GM21515 (cell line): ENCODE results near the gene MARK2.

Experiments
- ATAC-seq: cut with Tn5 transposase; IDR thresholded peaks from one replicate; pipeline ENCODE4 v1.9.1; 2021; ENCODE audit not compliant: unreplicated experiment

MARK2 gene

DNA sequence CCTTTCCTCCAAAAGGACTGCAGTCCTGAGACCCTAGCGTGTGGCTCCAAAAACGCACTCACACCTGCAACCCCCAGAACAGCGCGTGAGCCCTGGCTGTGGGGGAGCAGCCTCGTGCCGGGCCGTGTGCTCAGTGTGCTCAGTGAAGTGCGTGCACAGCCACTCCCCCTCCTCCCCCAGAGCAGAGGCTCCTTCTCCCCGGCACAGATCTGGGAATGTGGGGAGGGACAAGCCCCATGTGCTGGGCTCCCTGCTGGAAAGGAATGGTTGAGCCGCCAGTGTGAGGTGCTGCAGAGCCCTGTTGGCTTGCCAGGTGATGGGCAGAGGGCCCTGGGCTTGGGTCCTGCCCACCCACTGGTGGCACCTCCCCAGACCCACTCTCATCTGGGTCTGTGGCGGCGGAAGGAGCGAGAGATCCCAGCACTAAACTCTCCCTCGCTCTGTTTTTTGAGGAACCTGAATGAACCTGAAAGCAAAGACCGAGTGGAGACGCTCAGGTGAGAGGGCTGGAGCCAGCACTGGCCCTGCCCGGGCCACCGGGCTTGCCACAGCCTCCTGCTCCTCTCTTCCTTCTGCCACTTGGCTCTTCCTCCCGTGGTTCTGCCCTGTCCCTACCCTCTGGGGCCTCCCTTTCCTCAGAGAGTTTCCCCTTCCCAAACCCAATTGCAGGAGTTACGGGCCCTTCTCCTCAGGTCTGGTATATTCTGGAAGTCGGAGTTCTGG lies 69.1 kb downstream of the MARK2 start:
- no peak for ATAC-seq

- ATAC-seq = no peak
These were observed 69.9 kb downstream of the MARK2 start for GRCh38 chr11:63908631-63909401.

- ATAC-seq = no peak
These were observed 70.9 kb downstream of the MARK2 start for GRCh38 chr11:63909591-63910506.

DNA sequence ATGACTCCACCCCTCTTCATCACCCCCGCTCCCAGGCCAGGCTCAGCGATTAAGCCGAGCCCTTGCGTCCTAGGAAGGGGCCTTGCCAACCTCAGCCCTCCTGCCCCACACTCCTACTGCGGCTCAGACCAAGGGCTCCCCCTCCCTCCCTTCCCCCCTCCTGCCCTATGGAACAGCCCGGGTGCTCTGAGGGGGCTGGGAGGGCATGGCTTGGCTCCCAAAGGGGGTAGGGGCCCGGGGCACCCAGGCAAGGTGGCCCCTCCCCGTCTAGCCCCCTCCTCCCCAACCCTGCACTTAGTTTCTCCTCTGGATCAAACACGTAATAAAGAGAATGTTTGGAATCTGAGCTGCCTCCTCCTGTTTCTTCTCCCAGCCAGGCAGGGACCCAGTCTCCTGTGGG lies 71.8 kb downstream of the MARK2 start:
- no peak for ATAC-seq

DNA sequence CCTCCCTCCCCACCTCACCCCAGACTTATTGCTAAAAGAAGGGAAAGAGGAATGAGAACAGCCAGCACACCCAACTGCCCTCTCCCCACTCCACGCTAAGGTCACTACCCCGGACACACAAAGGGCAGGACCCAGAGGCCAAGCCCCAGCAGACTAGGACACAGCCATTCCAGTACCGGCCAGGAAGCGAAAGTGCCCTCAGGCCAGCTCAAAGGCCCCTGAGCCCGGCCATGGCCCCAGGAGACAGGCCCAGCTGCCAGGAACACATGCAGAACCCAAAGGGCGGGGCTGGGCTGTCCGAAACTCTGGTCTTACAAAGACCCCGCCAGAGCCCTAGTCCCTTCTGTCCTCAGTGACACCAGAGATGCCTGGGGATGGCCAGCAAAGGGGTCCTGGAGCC lies 72.5 kb downstream of the MARK2 start:
- no peak for ATAC-seq

GRCh38 chr11:63911876-63912275 lies 73.0 kb downstream of the MARK2 start:
- ATAC-seq = no peak

GRCh38 chr11:63912678-63913077 lies 73.8 kb downstream of the MARK2 start:
- ATAC-seq = no peak

DNA sequence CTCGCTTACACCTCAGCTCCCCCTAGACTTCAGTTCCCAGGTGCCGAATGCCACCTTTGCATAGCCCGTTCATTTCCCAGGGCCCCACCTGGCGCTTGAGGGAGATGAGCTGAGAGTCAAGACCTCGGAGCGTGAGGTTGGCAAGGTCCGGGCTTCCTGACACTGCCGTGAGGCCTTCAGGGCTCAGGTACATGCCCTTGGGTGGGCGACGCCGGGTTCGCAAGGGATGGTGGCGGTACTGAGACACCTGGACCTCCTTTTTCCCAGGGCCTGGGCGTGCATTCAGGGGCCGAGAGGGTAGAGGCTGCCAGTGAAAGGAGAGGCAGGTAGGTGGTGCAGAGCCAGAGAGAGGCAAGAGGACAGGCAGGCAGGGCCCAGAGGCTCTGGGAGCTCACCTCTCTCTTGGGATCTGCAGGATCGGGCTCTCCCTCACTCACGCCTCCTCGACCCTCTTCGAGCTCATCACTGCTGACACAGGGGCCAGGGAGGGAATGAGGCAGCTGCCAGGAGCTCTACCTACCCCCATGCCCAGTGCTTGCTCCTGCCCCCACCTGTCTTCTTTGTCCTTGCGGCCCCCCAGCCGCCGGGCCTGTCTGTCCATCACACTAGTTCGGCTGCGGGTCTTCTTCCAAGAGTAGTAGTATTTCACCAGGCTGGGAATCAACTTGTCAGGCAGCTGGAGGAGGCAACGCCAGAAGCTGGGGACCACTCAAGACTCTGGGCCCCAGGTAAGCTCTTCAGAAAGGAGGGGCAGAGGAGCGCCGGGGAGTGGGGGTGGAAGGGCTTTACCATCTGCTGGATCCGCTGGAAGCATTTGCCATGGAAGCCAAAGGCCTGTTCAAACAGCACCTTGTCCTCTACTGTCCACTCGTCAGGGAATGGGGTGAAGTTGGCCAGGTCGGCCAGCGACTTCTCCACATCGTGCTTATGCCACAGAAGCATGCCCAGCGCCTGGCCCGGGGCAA lies 75.2 kb downstream of the MARK2 start:
- no peak for ATAC-seq

GRCh38 chr11:63914896-63915691 lies 76.2 kb downstream of the MARK2 start:
- no peak for ATAC-seq

GRCh38 chr11:63915961-63916836 lies 77.3 kb downstream of the MARK2 start:
- no peak for ATAC-seq

DNA sequence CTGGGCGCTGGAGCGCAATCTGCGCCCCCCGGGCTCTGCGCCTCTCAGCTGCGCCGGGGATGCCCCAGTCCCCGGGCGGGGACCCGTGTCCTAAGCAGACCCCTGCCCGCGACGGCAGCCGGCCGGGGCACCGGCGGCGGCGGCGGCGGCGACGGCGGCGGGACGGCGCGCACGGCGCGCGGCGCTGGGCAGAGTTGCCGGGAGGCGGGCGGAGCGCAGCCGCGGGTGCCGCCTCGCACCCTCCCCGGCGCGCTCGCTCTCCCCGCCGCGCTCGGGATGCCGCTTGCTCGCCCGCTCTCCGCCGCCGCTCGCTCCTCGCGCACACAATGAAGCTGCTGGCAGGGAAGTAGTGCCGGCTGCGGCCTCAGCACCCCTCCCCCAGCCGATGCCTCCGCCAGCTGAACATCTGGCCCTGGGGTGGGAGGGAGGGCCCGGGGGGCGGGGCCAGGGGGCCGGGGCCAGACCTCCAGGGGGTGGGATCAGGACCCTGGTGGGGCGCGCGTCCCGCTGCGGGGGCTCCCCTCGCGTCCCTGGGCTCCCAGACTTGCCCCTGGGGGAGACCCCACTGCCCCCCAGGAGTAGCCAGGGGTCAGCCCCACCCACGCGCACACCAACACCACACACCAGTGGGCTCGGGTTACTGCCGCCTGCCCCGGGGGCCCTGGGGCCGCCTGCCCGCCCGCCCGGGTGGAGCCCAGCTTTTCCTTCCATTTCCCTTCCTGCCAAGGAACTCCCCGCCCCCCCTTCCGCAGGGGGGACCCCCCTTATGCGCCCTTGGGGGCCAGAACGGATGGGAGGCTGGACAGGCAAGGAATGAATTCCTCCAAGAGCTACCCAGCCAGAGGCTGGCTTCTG lies 78.2 kb downstream of the MARK2 start, which contains the start of gene RCOR2:
Gene RCOR2 (minus strand): TSS at position 328 of the 855 bp plus-strand sequence. CDS start 708 bp downstream, outside the sequence.
- no peak for ATAC-seq

DNA sequence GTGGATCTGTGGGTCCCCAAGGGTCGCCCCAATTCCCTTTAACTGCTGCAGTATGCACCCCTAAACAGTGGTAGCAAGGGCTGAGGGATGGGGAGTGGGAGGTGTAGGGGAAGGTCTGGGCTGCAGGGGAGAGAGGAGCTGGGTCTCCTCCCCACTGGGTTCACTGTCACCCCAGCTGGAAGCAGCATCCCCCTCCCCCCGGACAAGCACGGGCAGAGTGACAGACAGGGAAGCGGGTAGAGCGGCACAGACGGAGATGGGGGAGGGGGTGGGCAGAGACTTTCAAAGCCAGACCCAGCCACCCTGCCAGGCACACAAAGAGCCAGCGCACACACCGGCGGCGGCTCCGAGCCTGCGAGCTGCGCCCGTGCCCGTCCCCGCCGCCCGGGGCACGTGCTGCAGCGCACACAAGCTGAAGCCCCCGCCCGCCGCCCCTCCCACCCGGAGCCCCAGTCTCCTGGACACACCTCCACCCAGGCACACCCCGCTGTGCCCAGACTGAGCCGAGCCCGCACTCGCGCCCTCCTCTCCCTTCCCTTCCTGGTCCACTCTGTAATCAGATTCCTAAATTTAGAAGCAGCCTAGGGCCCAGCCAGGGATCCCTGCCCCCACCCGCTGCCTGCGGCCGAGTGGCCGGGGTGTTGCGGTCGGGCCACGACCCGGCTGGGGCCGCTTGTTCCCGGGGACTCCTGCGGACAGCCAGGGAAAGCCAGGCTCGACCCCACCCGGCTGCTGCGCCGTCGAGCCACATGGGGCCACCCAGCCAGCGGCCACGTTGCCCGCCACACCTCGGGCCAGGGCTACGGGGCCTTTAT lies 79.0 kb downstream of the MARK2 start:
- ATAC-seq = no peak

GRCh38 chr11:63918507-63919191 lies 79.7 kb downstream of the MARK2 start:
- ATAC-seq = no peak

DNA sequence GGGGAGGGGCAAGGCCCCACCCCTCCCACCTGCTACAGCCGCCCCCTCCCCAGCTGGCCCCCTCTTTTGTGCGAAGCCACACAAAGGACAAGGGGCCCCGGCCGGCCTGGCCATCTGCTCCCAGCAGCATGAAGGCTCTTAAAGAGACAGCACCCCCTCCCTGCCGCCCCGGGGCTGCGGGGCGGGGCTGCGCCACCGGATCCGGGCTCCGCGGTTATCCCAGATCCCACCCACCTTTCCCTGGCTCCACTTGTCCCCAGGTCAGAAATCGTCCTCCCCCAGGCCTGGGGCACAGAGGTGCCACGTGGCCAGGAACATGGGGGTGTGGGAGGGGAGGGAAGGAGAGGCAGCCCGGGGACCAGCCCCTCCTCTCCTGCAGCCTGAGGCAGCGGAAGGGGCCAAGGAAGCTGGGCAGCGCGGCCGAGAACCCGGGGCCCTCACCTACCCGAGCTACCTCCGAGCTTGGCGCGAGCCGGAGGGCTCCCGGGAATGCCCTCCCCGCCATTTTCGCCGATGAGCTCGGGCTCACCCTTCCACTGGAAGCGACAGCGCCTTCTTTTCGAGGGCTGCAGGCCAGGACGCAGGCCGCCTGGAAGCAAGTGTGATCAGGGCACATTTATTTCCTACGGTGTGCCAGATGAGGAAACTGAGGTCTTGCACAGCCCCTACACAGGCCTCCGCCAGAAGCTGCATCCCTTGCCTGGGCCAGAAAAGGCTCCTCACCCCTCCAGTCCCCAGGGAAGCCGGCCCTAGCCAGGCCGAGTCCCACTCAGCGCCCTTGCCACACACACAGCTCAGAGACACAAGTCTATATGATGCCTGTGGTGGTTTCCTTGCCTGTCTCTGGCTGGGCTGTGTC lies 80.6 kb downstream of the MARK2 start:
- no peak for ATAC-seq
